IMR-90 (cell line): ENCODE measurements around the gene HPSE2. TPM values are rescaled to one million over a fixed set of nuclear protein-coding genes. Genes with fewer than 3 reads are reported as not detected.

Experiments
- ATAC-seq: fragments of 200-7000 bp; cut with Tn5 transposase; 2 replicates; pipeline ENCODE4 v1.9.1; 2020; ENCODE audit warnings: low read depth, mild to moderate bottlenecking, moderate library complexity
- BruUV-seq: library from RNA; stranded (reverse); fragments of 400-500 nt; replicated peaks from 2 replicates; lab custom pipeline; 2021; lab: Mats Ljungman, UMichigan
- CTCF ChIA-PET: fragments of 300-600 bp; formaldehyde crosslinking; extraction: SDS; loops from one replicate; lab custom pipeline; 2021; ENCODE audit warnings: antibody characterized with exemption; lab: Yijun Ruan, JAX
- POLR2A ChIA-PET: fragments of 300-600 bp; sonication (Branson Sonifier 250); formaldehyde crosslinking; loops from one replicate; lab custom pipeline; 2022; ENCODE audit warnings: antibody characterized with exemption; ENCODE audit not compliant: unreplicated experiment; lab: Charles Lee
- DNase-seq: peaks from one replicate; pipeline ENCODE4 v3.0.0; 2013
- H2AFZ ChIP-seq: replicated peaks from 2 replicates; pipeline ENCODE3; 2013; ENCODE audit warnings: low read length, mild to moderate bottlenecking; ENCODE audit not compliant: poor library complexity
- H2AK5ac ChIP-seq: 2 replicates; pipeline ENCODE4 v1.6.1; 2013; ENCODE audit warnings: low read depth, low read length, inconsistent platforms
- H2AK9ac ChIP-seq: replicated peaks from 2 replicates; pipeline ENCODE3; 2013; ENCODE audit warnings: mild to moderate bottlenecking, low read depth, low read length, moderate library complexity; ENCODE audit not compliant: poor library complexity
- H2BK120ac ChIP-seq: 2 replicates; pipeline ENCODE4 v1.6.1; 2013; ENCODE audit warnings: low read depth, low read length, inconsistent platforms
- H2BK15ac ChIP-seq: 3 replicates; pipeline ENCODE4 v1.6.1; 2013; ENCODE audit warnings: low read depth, low read length, inconsistent platforms
- H2BK20ac ChIP-seq: 2 replicates; pipeline ENCODE4 v1.6.1; 2013; ENCODE audit warnings: low read depth, mild to moderate bottlenecking, inconsistent platforms, low read length, moderate library complexity
- H2BK5ac ChIP-seq: 2 replicates; pipeline ENCODE4 v1.6.1; 2013; ENCODE audit warnings: mild to moderate bottlenecking, low read depth, low read length, inconsistent platforms; ENCODE audit not compliant: poor library complexity, severe bottlenecking
- H3K14ac ChIP-seq: replicated peaks from 2 replicates; pipeline ENCODE4 v1.6.1; 2013; ENCODE audit warnings: low read depth, low read length, inconsistent platforms
- H3K18ac ChIP-seq: 2 replicates; pipeline ENCODE4 v1.6.1; 2013; ENCODE audit warnings: low read depth, low read length, control low read depth
- H3K23ac ChIP-seq: 2 replicates; pipeline ENCODE4 v1.6.1; 2013; ENCODE audit warnings: low read depth, low read length, inconsistent platforms
- H3K27ac ChIP-seq: 2 replicates; pipeline ENCODE4 v1.5.1; 2013; ENCODE audit warnings: mild to moderate bottlenecking, control low read depth, low read length; ENCODE audit not compliant: insufficient read depth
- H3K27me3 ChIP-seq: 2 replicates; pipeline ENCODE4 v1.6.1; 2013; ENCODE audit warnings: low read length; ENCODE audit not compliant: control insufficient read depth, insufficient read depth
- H3K36me3 ChIP-seq: 2 replicates; pipeline ENCODE4 v1.6.1; 2013; ENCODE audit warnings: low read length, mixed read lengths; ENCODE audit not compliant: control insufficient read depth, insufficient read depth
- H3K4ac ChIP-seq: 2 replicates; pipeline ENCODE4 v1.6.1; 2013; ENCODE audit warnings: low read depth, low read length, inconsistent platforms
- H3K4me1 ChIP-seq: 2 replicates; pipeline ENCODE4 v1.6.1; 2013; ENCODE audit warnings: low read length, mixed read lengths; ENCODE audit not compliant: control insufficient read depth, insufficient read depth
- H3K4me2 ChIP-seq: 2 replicates; pipeline ENCODE4 v1.6.1; 2013; ENCODE audit warnings: low read depth, mild to moderate bottlenecking, control low read depth, low read length, moderate library complexity
- H3K4me3 ChIP-seq: 2 replicates; pipeline ENCODE4 v1.5.1; 2013; ENCODE audit warnings: low read depth, mild to moderate bottlenecking, control low read depth, low read length, moderate library complexity; ENCODE audit not compliant: insufficient read depth
- H3K56ac ChIP-seq: 2 replicates; pipeline ENCODE4 v1.6.1; 2013; ENCODE audit warnings: low read length, inconsistent platforms; ENCODE audit not compliant: insufficient read depth; ENCODE audit errors: extremely low read depth
- H3K79me1 ChIP-seq, 2 experiments: 2 replicates each; pipeline ENCODE4 v1.6.1; 2013; ENCODE audit warnings: low read length in 2 of 2, inconsistent platforms in 1 of 2, low read depth in 1 of 2
- H3K9ac ChIP-seq: 2 replicates; pipeline ENCODE4 v1.6.1; 2013; ENCODE audit warnings: low read depth, low read length, control low read depth
- H3K9me1 ChIP-seq: 2 replicates; pipeline ENCODE4 v1.6.1; 2013; ENCODE audit warnings: low read length, inconsistent platforms; ENCODE audit not compliant: insufficient read depth
- H3K9me3 ChIP-seq: 2 replicates; pipeline ENCODE4 v1.6.1; 2013; ENCODE audit warnings: low read length; ENCODE audit not compliant: control insufficient read depth, insufficient read depth
- H4K20me1 ChIP-seq: 2 replicates; pipeline ENCODE4 v1.6.1; 2013; ENCODE audit warnings: low read length, inconsistent platforms; ENCODE audit not compliant: insufficient read depth
- H4K5ac ChIP-seq: 2 replicates; pipeline ENCODE4 v1.6.1; 2013; ENCODE audit warnings: mild to moderate bottlenecking, low read depth, low read length, control low read depth
- H4K8ac ChIP-seq, 2 experiments: 2 replicates each; pipeline ENCODE4 v1.6.1; 2013; ENCODE audit warnings: low read depth in 2 of 2, low read length in 2 of 2, control low read depth in 1 of 2, inconsistent platforms in 1 of 2
- H4K91ac ChIP-seq: 2 replicates; pipeline ENCODE4 v1.6.1; 2013; ENCODE audit warnings: low read depth, low read length, inconsistent platforms; ENCODE audit not compliant: insufficient read depth
- MAFK ChIP-seq: IDR thresholded peaks from 2 replicates; pipeline ENCODE4 v1.6.1; 2012; ENCODE audit warnings: low read depth, low read length, improper control_type of control experiment
- NFE2L2 ChIP-seq: fragments of 150-350 bp; IDR thresholded peaks from 2 replicates; pipeline ENCODE4 v1.6.1; 2016; ENCODE audit warnings: low read depth, mild to moderate bottlenecking, low read length
- RAD21 ChIP-seq: IDR thresholded peaks from 2 replicates; pipeline ENCODE4 v1.6.1; 2012; ENCODE audit warnings: low read length, improper control_type of control experiment
- WGBS, 2 experiments: methylation state at CpG; one replicate each; pipeline versions ENCODE4 v1.1.5 to v1.1.7; 2013; ENCODE audit warnings: missing lambda C conversion rate in 2 of 2; ENCODE audit not compliant: insufficient read length in 1 of 2; ENCODE audit errors: extremely low coverage in 2 of 2; 5-methylcytosine and 5-hydroxymethylcytosine counted together
- dilution Hi-C: fragments of 300-500 bp; cut with HindIII; formaldehyde crosslinking; loops from one replicate; pipeline ENCODE4 v1.14.3; 2018; ENCODE audit warnings: low sequenced_read_pairs; ENCODE audit not compliant: unreplicated experiment
- in situ Hi-C: fragments of 300-500 bp; cut with MboI; formaldehyde crosslinking; loops from 3 replicates; pipeline ENCODE4 v1.14.3; 2019; ENCODE audit warnings: low sequenced_read_pairs, inconsistent platforms, mixed read lengths
- intact Hi-C: fragments of 100-400 bp; cut with micrococcal nuclease; formaldehyde crosslinking; loops from 2 replicates; pipeline ENCODE4 v1.10.0; 2022
- polyA plus RNA-seq, 3 experiments: library from polyadenylated mRNA; depleted of rRNA; stranded (reverse); fragments of >200 nt; gene quantifications; 2 replicates each; pipeline ENCODE4 v1.2.3, GENCODE V29; 2012; ENCODE audit warnings: low replicate concordance in 1 of 3
- total RNA-seq: library from RNA; depleted of rRNA; stranded (reverse); fragments of >200 nt; gene quantifications from 2 replicates; pipeline ENCODE4 v1.2.3, GENCODE V29; 2012

Gene HPSE2
- total and polyA plus RNA-seq, 2 of the 4 experiments (the other 2 are of a cell fraction): not detected

DNA sequence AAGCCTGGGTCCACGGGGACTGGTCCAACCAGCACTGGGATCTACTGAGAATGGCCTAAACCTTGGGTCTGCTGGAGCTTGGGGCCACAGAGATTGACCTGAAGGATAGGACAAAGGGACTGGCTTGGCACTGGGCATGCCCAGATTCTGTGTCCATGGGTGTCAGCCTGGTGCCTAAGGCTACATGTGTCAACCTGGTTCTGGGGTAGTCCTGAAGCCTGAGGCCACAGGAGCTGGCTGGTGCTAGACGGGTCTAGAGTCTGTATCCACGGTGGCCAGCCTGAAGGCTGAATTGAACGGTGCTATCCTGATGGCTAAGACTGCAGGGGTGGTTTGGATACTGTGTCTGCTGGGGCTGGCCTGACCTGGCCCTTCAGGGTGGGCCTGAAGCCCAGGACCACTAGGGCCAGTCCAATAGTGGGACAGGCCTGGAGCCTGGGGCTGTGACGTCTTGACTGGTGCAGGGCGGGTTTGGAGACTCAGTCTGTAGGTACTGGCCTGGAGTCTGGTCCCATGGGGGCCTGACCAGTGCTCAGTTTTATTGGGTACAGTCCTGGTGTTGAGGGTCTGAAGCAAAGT lies 636.5 kb downstream of the HPSE2 start:
- in situ Hi-C loops: no loop called here
- no peak for ATAC-seq
- intact Hi-C loops: no loop called here

More for the DNA sequence above, 636.5 kb downstream of the HPSE2 start:
- H4K91ac ChIP-seq: no peak overlapping the region
- H3K4ac ChIP-seq: no peak overlapping the region
- no peak overlapping the region for H2BK15ac ChIP-seq
- H2AFZ ChIP-seq: no peak overlapping the region
- H4K20me1 ChIP-seq: no peaks in the 10 kb centered on the region
- H3K4me1 ChIP-seq: no peaks in the 10 kb centered on the region
- no peaks in the 10 kb centered on the region for H3K79me1 ChIP-seq
- dilution Hi-C loops: no loop called here
- no peak overlapping the region for H2BK120ac ChIP-seq
- no peaks in the 10 kb centered on the region for H3K9me3 ChIP-seq
- no peak overlapping the region for H2AK5ac ChIP-seq
- H2BK5ac ChIP-seq: no peak overlapping the region
- H3K23ac ChIP-seq: no peak overlapping the region
- CTCF ChIA-PET: no interaction called here
- no peak overlapping the region for H3K56ac ChIP-seq
- H3K4me3 ChIP-seq: no peak overlapping the region
- no TSS peak for BruUV-seq
- no peak overlapping the region for H2BK20ac ChIP-seq
- H4K8ac ChIP-seq: no peak overlapping the region
- WGBS, 2 experiments: 29% methylated on average over 1 of the region's 6 CpGs; no CpG with 5 or more reads in 1 of the 2 experiments
- H3K4me2 ChIP-seq: no peak overlapping the region
- POLR2A ChIA-PET: no interaction called here
- no peaks in the 10 kb centered on the region for H3K36me3 ChIP-seq
- TF ChIP-seq RAD21: no peak
- no peak for TF ChIP-seq NFE2L2
- no peak for TF ChIP-seq MAFK
- DNase-seq: no peak
- H2AK9ac ChIP-seq: no peak overlapping the region
- H3K27ac ChIP-seq: no peak overlapping the region
- no peaks in the 10 kb centered on the region for H3K9me1 ChIP-seq
- no peak overlapping the region for H4K5ac ChIP-seq
- no peaks in the 10 kb centered on the region for H3K27me3 ChIP-seq
- no peak overlapping the region for H3K14ac ChIP-seq
- no peak overlapping the region for H3K9ac ChIP-seq
- no peak overlapping the region for H3K18ac ChIP-seq
